Iris pigment epithelial cell (primary cell): Measurements from ENCODE around the gene MS4A6A.
"Not testable (repeated sequence)": the region's sequence is repeated elsewhere in the genome, so short reads cannot be mapped to it uniquely, and the experiment has no call there.

ENCODE experiments used
- DNase-seq: peaks from one replicate; pipeline ENCODE4 v3.0.0-alpha.2; 2011; ENCODE audit warnings: low read depth

Gene MS4A6A

DNA sequence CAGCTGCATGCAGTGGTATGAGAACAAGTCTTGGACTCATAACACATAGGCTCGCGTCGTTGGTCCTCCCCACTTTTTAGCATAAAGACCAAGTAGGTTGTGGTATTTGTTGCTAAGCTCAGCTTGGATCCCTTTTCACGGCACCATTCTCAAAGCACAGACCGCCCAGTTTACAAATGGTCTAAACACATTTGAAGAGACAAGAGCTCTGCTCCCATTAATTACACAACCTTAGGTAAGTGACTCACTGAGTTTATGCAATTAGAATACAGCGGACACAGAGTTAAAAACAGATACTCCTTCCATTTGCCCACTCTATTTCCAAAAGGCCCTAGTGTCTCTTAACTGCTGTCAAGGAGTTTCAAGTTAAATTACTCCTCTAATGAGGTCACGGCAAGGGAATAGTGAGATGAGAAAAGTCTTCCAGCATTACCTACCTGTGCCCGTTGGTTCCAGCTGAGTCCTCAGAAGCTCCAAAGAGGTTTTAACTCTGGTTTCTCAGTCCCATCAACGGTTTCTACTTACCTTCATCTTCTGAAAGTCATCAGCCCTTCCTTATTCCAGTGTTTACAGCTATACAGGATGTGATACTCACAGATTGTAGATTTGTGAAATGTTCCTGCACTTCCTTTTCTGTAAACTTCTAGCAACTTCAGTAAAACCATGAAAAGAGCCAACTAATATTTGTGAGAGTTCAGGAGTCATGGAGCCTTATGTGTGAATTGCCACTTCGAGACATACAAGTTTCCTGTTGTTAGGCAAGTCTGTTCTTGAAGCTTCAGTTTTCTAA lies at the start of gene MS4A6A:
MS4A6A (minus strand) TSS at position 543 of the 790 bp plus-strand sequence. CDS start 1,356 bp downstream, outside the sequence.
- DNase-seq: no peak

GRCh38 chr11:60230681-60231080 lies 47.8 kb upstream of the MS4A6A start:
- DNase-seq: no peak

DNA sequence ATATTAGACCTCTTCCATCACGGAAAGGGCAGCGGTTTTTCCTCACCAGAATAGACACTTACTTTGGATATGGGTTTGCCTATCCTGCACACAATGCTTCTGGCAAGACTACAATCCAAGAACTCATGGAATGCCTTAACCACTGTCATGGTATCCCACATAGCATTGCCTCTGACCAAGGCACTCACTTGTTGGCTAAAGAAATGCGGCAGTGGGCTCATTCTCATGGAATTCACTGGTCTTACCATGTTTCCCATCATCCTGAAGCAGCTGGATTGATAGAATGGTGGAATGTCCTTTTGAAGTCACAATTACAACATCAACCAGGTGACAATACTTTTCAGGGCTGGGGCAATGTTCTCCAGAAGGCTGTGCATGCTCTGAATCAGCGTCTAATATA lies 39.3 kb upstream of the MS4A6A start:
- no peak for DNase-seq

DNA sequence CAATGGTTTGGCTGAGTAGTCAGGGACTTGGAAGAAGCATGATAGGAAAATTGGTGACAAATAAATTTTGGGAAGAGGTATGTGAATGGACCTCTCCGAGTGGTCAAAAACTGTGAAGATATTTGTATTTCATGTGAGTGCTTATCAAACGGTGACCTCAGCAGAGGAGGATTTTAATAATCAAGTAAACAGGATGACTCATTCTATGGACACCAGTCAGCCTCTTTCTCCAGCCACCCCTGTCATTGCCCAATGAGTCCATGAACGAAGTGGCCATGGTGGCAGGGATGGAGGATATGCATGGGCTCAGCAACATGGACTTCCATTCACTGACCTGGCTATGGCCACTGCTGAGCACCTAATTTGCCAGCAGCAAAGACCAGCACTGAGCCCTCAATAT lies 38.8 kb upstream of the MS4A6A start:
- no peak for DNase-seq

DNA sequence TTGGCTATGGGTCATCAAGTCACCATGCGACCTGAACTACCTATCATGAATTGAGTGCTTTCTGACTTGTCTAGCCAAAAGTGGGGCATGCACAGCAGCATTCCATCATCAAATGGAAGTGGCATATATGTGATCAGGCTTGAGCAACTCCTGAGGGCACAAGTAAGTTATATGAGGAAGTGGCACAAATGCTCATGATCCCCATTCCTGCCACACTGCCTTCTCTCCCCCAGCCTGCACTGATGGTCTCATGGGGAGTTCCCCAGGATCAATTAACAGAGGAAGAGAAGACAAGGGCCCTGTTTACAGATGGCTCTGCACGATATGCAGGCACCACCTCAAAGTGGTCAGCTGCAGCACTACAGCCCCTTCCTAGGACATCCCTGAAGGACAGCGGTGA lies 38.3 kb upstream of the MS4A6A start:
- no peak for DNase-seq

- no peak for DNase-seq
These were observed 31.5 kb upstream of the MS4A6A start for GRCh38 chr11:60214386-60214785.

DNA sequence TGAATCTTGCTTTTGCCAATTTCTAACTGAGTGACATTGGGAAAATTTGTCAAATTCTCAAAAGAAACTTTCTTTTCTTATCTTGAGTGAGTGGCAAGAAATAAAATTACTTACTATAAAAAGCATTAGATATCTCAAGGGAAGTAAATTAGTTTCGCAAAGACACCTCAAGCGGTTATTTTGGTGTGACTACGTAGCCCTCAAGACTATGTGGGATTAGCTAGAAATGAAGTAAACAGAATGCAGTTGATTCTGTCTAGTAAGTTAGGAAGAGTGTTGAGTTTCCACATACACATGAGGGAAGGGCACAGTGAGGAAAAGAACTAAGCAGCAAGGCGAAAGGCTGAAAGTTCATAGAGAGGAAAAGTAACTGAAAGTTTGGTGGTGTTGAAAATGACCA lies 28.3 kb upstream of the MS4A6A start:
- DNase-seq: no peak

GRCh38 chr11:60209977-60210376 lies 27.1 kb upstream of the MS4A6A start:
- no peak for DNase-seq

DNA sequence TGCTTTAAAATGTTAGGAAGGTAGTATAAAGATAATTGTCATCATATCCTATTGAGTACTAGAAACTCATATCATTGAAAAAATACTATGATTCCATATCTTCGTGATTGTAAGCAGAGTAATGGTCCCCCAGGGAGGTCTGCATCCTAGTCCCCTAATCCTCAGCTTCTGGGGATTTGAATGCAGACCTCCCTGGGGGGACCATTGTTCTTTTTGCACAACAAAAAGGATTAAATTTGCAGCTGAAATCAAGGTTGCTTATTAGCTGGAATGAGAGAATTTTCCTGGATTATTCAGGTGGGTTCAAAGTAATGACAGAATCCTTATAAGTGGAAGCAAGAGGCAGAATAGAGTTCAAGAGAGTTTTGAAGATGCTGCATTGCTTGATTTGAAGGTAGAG lies 26.1 kb upstream of the MS4A6A start:
- no peak for DNase-seq

DNA sequence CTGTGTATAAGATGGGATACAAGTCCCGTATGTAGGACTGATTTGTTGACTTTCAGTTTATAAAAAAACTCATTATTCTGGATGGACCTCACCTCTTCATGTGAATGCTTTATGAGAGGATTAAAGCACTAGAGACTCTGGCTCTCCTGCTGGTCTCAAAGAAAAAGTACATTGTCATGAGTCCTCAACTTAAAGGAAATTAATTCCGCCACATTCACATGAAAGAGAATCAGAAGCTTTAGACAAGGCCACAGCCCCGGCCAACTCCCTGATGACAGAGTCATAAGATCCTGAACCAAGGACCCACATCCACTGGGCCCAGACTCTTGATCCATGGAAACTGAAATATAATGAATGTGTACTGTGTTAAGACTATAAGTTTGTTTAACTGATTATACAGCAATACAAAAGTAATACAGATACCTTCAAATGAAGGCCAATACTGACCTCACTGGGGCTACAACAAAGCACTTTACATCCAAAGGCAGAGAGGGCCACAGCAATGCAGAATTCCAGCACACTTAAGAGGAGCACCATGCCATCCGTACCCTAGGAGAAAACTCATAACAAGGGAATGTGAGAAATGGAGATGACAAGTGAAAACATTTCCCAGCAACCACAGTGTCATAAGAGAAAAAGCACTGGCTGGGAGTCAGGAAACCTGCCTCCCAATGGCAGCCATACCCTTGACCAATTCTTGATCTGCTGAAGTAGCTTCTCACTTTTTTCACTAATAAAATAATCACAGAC lies 25.4 kb upstream of the MS4A6A start:
- no peak for DNase-seq

DNA sequence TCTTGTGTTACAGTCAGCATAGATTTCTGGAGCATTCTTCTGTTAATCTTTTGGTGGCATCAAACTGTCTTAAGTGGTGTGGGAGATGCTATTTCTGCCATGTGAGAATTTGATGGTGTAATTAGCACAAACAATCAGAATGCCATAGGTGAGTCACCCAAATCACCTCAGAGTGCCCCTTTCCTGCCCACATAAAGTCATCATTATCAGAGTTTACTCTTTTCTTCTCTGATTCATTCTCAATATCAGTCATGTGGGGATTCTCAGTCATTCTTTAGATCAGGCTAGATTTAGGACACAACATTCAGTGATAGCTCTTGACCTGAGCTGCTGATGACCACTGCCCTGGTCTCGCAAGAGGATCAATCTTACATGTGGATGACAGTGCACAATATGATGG lies 23.7 kb upstream of the MS4A6A start:
- DNase-seq: no peak

DNA sequence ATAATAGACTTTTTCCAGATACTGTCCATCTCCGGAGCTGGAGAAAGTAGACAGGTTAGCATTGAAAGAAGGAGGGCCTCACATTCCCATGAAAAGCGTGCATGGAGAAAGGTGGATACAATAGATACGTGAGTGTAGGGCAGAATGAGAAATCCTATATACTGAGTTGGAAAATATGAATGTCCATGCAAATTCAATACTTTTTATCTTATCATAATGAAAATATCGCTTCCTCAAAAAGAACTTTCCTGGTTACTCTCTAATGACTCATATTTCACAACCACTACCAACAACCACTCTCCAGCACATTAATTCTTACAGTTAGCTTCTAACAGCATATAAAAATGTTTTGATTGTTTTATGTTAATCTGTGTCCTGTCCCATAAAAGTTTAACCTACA lies 22.0 kb upstream of the MS4A6A start:
- DNase-seq: no peak

GRCh38 chr11:60201334-60201733 lies 18.5 kb upstream of the MS4A6A start:
- not testable (repeated sequence) for DNase-seq

DNA sequence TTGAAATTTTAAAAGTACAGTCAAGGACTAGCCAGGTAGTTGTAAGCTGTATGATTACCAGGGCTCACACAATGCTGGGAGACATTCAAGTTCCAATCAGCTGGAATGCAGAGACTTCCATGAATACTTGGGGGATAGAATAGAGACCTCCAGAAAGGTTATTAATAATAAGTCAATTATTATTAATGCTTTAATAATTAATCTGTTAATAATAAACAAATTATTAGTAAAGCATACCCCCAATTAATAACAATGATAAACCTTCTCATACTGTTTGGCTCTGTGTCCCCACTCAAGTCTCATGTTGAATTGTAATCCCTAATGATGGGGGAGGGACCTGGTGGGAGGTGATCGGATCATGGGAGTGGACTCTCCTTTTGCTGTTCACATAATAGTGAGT lies 14.6 kb upstream of the MS4A6A start:
- DNase-seq: no peak

DNA sequence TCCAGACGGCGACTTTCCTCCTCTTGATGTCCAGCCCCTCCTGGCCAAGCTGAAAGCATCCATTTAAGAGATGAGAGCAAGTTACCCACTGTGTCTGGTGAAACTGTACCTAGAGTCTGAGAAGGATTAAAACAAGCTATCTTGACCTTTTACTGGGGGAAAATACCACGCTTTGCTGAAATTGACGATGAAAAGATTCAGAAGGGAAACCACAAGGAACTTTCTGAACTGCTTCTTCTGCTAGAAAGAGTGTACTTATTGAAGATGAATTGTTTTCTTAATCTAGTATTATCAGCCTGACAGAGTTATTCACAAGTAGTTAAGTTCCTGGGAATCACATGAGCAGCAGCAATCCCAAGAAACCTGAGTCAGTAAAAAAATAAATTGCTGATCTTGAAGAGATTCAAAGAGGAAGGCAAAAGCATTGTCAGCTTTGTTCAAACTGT lies 13.1 kb upstream of the MS4A6A start:
- DNase-seq: no peak

- DNase-seq: no peak
These were observed 11.6 kb upstream of the MS4A6A start for GRCh38 chr11:60194511-60194910.

DNA sequence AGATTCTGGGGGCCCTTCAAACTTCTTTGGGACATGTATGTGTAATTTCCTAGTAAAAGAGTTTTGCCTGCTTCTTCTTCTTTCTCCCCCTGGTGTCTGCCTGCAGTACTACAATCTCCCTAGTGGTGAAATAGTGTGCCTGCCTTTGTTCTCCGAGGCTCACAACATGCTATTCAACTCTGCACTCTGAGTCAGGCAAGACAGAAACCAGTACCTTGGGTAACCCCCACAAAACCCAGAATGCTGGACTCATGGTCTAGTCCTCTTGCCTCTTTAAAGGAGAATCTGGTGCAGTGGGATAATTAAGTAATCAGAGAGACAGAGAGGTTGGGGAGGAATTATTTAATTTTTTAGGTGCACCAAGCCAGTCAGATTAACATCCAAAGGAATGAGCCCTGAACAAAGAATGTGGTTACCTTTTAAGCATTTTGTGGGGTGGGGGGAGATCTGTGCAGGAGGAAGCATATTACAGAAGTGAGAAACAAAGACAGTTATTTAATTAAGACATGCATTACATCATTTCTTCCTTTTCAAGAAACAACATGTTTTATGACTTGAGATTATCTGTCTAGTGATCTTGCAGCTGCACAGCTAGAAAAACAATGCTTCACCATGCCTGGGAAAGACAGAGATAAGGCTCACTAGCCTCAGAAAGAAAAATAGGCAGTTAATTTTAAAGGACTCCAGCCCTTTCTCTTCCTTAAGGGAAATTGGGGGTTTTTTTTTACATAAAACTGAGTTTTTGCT lies 11.0 kb upstream of the MS4A6A start:
- DNase-seq: peak; percentile 49

DNA sequence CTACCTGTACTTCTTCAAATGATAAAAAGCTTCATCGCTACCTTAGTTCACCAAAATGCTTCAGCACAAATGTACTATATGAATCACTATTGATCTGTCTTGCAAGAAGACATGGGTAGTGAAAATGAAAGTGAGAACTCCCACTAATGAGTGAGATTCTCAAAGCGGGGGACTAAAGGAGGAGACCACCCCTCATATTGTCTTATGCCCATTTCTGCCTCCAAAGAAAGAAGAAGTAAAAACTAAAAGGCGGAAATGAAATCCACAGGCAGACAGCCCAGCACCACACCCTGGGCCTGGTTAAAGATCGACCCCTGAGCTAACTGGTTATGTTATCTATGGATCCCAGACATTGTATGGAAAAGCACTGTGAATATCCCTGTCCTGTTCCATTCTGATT lies 9.7 kb upstream of the MS4A6A start:
- not testable (repeated sequence) for DNase-seq

GRCh38 chr11:60188481-60188880 lies 5.6 kb upstream of the MS4A6A start:
- DNase-seq: not testable (repeated sequence)

- not testable (repeated sequence) for DNase-seq
These were observed 3.2 kb upstream of the MS4A6A start for GRCh38 chr11:60186128-60186527.

- DNase-seq: not testable (repeated sequence)
These were observed 2.6 kb upstream of the MS4A6A start for GRCh38 chr11:60185512-60185827.

DNA sequence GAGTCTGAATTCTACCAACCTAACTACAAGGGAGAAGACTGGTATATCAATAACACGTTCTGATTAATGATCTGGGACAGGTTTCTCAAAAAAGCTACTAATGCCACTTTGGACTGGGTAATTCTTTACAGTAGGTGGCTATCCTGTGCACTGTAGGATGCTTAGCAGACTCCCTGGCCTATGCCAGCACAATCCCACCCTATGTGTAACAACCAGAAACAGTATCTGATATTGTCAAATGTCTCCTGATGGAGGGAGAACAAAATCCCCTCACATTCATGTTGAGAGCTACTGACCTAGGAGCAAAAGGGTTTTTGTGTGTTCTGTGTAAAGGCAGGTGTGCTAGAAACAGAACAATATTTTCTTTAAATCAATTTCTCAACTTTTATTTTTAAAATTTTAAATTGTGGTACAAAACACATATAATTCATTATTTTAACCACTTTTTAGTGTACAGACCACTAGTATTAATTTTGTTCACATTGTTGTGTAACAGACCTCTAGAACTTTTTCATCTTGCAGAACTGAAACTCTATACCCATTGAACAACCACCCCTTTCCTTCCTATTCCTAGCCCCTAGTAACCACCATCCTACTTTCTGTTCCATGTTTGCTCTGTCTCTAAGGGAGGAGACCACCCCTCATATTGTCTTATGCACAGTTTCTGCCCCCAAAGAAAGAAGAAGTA lies 2.1 kb upstream of the MS4A6A start:
- DNase-seq: no peak
